Ovary (tissue), 3 donors: ENCODE measurements around the gene NR4A2.

Experiments used
- CTCF ChIP-seq, 3 donors: fragments of 450-650 bp in 2 of 3; fragments of 200-600 bp in 1 of 3; IDR thresholded peaks; one replicate each; pipeline versions ENCODE4 v1.5.1 to v1.8.0; 2016 to 2022; ENCODE audit warnings: antibody characterized with exemption in 3 of 3, mild to moderate bottlenecking in 1 of 3
- EP300 ChIP-seq: sonication (generic); formaldehyde crosslinking; IDR thresholded peaks from one replicate; pipeline ENCODE4 v1.6.1; 2017; ENCODE audit warnings: antibody characterized with exemption
- donor health status: DM: no; HTN: no; CAD: no.

DNA sequence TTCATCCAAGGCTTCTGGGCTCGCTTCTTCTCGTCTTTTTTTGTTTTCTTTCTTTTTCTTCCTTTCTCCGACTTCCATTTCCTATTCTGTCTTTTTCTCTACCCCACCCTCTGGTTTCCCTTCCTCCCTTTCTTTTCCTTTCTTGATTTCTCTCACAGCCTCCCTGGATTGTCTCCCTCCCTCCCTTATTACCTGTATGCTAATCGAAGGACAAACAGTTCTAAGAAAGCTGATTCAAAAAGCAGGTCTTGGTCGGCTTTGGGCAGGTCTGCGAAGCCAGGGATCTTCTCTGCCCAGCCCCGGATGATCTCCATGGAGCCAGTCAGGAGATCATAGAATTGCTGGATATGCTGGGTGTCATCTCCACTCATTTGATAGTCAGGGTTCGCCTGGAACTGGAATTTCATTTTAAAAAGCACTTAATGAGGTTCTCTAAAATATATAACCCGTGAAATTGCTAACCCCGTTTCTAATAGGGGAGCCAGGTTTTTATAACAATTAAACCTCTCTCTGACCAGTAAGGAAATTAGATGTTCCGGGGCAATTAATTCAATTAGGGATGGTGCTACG, 5.9 kb downstream of the NR4A2 start:
- TF ChIP-seq CTCF (IDR thresholded peaks at IDR 0.05) (no peak), EP300 (no peak)
